GM18526 (cell line): ENCODE data around the gene DST.

ENCODE experiments used
- POLR2A ChIP-seq: IDR thresholded peaks from 3 replicates; pipeline ENCODE4 v1.6.1; 2011; ENCODE audit not compliant: insufficient read length; ENCODE audit errors: extremely low read depth

Gene DST

DNA sequence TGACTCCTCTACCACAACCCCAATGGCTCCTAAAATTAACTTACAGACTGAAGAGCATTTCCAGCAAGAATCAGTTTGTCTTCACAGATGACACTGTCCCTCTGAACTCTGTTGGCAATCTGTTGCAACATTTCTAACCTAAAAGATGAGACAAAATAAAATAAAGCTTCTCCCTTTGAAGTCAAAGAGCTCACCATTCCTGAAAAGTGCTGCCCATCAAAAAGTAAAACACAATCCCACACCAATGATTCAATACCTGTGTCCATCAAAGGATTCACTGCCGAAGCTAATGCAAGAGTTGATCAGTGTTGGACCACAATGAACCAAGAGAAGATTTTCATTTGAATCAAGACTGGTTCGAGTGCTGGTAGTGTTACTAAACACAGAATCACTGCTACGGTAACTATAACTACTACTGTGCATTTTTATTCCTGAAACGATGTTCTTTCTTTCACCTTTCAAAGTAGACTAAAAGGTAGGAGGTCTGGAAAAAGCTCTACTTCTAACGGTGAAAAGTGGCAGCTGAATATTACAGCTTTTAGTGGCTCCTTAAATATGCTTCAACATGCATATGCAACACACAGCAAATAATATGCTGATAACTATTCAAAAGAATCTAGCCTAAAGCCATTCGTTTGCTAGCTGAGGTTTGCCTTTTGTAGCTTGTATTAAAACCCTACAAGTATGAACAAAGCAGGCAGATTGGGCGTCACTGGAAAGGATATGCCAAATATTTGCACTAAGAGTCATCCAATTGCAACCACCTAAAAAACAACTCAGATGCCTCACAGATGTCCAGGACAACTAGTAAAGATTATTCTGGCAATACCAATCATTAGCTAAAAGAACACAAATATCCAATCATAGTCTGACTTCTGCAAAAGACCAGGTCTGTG lies at the start of gene DST:
Gene DST, minus strand, starts transcription at position 524 of the 896 bp plus-strand sequence.
- no peak for TF ChIP-seq POLR2A

DNA sequence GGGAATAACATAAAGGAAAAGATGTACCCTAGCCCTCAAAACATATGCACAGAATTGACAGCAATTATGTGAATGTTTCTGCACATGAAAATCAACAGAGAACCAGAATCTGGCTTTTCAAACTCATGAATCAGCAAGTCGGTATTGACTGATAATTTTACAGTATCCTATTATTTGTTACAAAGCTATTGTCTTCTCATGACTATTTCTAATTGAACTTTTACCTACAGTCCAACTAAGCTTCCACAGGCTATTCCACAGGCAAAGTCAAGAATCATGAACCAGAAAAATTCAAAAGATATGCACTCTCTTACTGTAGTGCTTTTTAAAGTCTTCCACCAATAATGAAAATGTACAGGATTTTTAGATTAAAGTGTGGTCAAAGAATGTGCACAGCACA lies 49.1 kb upstream of the DST start:
- no peak for TF ChIP-seq POLR2A

DNA sequence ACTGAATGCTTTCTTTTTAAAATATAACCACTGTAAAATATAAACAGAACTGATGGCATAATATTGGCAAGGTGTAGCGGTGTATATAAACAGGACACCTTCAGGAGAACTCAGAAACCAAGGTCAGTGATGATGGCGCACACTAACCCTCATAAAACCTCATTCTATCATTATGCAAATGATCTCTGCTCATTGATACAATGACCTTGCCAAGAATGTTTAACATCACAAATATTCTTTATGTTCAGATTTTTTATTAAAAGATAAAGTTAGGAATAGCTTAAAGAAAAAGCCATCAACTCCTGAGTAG lies 48.6 kb upstream of the DST start:
- no peak for TF ChIP-seq POLR2A

DNA sequence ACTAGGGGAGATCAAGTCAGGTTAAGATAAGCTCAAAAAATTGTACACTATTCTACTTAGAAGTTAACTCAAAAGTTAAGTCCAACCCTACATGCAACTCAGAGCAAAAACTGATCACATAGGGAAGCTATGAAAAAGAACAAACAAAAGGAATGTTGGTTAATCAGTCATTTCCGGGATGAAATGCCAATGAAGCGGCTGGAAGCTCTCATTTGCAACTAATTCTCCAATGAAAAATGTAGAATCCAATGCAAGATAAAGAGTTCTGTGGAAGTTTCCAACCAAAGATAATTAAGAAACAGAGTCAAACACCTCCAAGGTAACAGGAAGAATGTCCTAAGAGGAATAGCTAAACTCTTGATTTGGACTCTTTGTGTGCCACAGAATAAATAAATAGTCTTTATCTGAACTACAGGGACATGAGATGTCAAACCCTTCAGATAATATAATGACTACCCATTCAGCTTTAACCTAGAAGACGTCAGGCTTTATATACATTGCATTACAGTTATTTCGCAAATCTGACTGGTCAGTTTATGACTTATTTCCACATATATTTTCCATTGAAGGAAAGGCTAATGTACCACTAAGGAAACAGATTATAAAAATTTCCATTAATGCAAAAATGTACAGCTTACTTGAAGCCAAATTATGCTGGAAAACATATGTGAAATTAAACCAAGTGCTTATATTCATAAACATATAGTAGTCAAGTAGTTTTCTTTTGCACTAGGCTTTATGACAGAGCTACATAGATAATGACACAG lies 48.0 kb upstream of the DST start:
- no peak for TF ChIP-seq POLR2A

DNA sequence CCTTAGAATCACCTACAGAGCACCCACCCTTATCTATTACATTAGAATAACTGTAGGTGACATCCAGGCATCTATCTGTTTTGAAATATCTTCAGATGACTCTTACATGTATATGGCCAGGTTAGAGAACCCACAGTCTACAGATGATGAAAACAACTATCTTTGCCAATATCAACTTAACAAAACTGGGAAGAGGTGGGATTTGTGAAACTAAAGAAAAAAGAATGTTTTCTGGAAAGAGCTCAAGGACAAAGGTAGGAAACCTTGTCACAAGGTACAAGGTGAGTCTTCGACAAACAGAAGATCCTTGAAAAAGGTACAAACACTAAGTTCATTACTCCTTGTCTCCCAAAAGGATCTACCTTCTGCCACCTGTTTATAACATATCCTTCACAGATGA lies 47.0 kb upstream of the DST start:
- TF ChIP-seq POLR2A, result no peak

DNA sequence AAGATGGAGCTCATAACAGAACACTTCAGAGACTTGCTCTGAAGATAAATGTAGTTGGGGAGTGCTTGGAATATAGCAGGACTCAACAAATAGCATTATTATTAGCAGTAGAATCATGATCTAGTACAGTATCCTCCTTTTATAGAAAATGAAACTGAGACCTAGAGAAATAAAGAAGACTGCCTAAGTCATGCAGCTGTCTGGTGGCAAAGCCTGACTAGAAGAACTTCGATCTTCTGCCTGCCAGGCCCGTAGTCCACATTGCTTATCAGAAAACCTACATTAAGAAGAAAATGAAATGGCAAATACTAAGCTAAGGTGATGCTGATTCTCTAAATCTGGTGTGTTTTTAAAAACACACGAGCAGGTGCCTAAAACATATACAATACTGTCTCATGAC lies 46.4 kb upstream of the DST start:
- TF ChIP-seq POLR2A, result no peak

DNA sequence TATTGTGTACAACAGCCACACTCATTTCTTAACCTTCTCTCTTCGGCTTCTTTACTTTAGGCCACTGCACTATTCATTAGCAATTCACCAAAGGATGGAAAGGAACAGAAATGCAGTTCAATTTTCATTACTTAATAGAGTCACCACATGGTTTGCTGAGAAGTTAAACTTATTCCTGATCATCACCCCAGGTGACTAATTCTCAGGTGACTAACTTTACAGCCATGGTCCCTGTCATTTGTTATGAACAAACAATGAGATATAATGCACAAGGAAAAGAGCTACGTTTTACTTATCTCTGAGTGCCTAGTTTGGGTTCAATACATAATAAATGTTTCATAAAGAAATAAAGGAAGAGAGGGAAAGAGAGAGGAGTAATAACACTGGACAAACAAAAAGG lies 45.8 kb upstream of the DST start:
- TF ChIP-seq POLR2A, result no peak

DNA sequence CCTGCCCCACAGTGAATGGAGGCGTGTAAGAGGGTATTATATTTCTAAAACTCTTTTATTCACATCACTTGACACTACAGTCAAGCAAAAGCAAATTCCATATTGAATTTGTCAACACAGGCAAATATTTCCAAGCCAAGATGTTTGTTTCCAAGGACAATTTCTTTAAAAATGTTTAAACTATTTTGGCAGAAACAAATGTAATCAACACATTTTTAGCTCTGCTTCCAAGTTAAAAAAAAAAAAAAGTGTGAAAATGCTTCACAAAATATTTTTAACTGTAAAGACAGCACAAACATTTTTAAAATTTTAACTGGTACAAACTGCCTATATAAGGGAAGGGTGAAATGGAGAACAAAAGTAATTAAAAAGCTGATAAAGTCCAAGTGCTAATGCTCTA lies 44.9 kb upstream of the DST start:
- no peak for TF ChIP-seq POLR2A

DNA sequence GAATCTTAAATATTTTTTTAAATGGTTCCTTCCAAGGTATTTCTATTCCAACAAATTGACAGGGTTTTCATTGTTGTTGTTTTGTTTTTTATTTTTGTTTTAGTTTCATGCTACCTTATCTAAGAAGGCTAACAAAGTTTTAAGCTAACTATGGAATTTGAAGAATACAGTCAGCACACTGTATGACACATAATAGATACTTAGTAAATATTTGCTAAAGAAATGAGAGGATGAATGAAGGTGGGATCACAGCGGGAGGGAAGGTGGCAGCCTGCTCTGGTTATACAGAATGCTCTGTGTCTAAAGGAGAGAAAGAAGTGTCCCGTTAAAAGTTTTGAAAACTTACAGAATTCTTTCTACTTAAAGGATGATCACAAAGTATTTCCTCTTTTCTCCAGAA lies 43.7 kb upstream of the DST start:
- TF ChIP-seq POLR2A, result no peak

DNA sequence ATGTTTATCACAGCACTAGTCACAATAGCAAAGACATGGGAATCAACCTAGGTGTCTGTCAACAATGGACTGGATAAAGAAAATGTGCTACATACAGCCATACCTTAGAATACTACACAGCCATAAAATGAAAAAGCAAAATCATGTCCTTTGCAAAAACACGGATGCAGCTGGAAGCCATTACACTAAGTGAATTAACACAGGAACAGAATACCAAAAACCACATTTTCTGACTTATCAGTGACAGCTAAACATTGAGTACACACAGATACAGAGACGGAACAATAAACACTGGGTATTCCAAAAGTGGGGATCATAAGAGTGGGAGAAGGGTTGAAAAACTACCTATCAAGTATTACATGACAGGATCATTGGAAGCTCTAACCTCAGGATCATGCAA lies 43.3 kb upstream of the DST start:
- TF ChIP-seq POLR2A, result no peak

DNA sequence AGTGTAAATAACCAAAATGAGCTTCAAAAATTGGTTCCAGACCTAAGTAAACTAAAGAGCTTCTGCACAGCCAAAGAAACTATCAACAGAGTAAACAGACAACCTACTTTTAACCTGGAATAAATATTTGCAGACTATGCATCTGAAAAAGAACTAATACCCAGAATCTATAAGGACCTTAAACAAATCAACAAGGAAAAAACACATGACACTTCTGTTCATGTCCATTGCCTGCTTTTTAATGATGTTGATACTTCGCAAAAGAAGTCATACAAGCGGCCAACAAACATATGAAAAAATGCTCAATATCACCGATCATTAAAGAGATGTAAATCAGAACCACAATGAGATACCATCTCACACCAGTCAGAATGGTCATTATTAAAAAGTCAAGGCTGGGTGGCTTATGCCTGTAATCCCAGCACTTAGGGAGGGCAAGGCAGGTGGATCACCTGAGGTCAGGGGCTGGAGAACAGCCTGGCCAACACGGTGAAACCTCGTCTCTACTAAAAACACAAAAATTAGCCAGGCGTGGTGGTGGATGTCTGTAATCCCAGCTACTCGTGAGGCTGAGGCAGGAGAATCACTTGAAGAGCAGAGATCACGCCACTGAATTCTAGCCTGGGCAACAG lies 42.5 kb upstream of the DST start:
- no peak for TF ChIP-seq POLR2A

DNA sequence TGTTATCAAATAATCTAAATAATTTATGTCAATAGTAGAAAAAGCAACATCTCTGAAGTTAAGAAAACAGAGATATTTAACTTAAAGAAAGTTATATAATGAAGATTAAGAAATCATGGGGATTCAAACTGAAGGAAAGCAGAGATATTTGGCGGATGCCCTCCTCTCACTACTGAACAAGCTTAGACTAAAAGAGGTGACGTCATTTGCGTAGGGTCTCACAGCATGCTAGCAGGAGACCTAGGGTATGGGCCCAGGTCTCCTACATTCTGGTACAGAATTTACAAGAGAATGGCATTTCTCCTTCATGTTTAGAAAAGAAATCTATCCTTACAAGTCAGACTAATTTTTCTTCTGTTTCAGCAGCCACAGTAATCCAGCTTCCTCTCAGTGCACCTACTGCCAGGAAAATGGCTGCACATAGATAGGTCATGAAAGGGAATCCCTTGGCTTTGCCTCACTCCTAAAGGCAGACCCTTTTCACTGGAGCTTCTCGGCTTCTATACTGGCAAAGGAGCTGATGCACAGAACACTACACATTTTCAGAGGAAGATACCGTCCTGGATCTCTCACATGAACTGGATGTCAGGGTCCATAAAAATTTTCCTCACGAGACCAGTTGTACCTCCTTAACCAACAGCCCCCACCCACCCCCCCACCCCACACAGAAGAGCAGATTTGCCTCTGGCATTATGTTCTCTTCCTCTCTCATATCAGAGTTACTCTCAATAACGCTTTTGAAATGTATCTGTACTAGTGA lies 41.8 kb upstream of the DST start:
- TF ChIP-seq POLR2A, result no peak

DNA sequence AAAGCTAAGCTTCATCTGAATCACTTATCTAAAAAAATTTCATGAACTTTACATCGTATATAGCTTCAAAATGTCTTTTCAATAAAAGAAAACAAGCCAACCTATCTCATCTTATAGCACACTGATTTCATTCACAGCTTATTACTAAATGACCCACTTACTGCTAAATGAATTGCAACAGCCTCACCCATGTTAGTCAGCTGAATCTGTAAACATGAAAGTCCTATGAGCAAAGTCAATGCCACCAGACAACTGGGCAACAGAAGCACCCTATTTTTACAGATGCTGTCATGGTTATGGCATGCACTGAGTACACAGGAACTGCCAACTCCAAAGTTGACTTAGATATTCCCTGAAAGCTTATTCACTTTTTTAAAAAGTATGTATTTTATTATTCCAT lies 41.2 kb upstream of the DST start:
- TF ChIP-seq POLR2A, result no peak

DNA sequence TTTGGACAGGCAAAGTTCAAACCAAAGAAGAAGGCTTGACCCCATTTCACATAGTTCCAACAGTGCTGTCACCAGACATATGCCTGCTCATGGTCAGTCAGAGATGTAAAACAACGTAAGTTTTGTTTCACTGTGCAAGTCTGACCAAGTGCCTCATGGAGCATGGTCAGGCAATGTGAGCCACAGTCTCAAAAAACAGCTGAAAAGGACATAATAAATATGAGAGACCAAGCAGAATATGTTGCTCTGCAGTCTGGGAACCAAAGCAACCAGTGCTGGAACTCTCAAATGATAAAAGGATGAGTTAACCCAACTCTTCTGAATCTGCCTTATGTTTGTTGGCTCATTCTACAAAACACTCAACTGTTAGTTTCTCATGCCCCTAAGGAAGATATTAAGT lies 39.9 kb upstream of the DST start:
- TF ChIP-seq POLR2A, result no peak

DNA sequence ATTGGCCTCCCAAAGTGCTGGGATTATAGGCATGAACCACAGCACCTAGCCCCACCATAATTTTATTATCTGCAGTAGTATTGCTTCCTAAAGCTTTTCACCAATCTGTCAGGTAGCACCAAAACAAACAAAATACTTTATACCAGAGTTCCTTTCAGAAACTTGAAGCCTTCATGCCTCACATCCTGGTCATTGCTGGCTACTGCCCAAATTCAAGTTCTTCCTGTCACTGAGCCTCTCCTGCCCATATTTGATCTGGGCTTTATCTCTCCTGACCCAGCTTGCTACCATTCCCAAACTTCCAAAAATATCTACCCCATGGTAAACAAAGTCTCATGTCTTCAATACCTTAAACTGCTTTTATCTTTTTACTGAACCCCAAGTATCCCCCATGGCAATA lies 34.9 kb upstream of the DST start:
- no peak for TF ChIP-seq POLR2A
